ENCODE measurements around the gene GATC. TPM values are rescaled to one million over a fixed set of nuclear protein-coding genes. Genes with fewer than 3 reads are reported as not detected.

GATC gene
- total and polyA plus RNA-seq, 2 experiments from 2014 or later: 18.5 to 20.1 TPM

- no peak for TF ChIP-seq ZNF462 (CRISPR knock-in tag; IDR thresholded peaks at IDR 0.05)
- no peak for TF ChIP-seq CTCF (conservative IDR thresholded peaks at IDR 0.05; ENCODE audit: low read depth in 2 of 2)
- no peak for TF ChIP-seq EZH2phosphoT487 (IDR thresholded peaks at IDR 0.05; ENCODE audit: unreplicated experiment)
- no peak for TF ChIP-seq NANOG (IDR thresholded peaks at IDR 0.05; ENCODE audit: borderline replicate concordance)
- no peak for TF ChIP-seq ZNF331 (CRISPR knock-in tag; IDR thresholded peaks at IDR 0.05; ENCODE audit: low read depth)
- TF ChIP-seq ETS1 (IDR thresholded peaks at IDR 0.05): no peak
- no peak for TF ChIP-seq CREB1 (CRISPR knock-in tag; IDR thresholded peaks at IDR 0.05; ENCODE audit: low read depth)
- no peak for TF ChIP-seq EZH2 (IDR thresholded peaks at IDR 0.05; ENCODE audit: low read depth, unreplicated experiment)
- no peak for TF ChIP-seq JUNB (IDR thresholded peaks at IDR 0.05; ENCODE audit: unreplicated experiment)
- no peak for TF ChIP-seq STAT1 (IDR thresholded peaks at IDR 0.05; ENCODE audit: unreplicated experiment)
Observed at GRCh38 chr12:120417917-120418580, 28.2 kb upstream of the GATC start (continued).
